ENCODE results near the gene SERP2. TPM values are rescaled to one million over a fixed set of nuclear protein-coding genes. Genes with fewer than 3 reads are reported as not detected.

Gene SERP2
- total and polyA plus RNA-seq, 10 donors = 0.38 to 3.7 (median 1.1) TPM; not detected in 3

DNA sequence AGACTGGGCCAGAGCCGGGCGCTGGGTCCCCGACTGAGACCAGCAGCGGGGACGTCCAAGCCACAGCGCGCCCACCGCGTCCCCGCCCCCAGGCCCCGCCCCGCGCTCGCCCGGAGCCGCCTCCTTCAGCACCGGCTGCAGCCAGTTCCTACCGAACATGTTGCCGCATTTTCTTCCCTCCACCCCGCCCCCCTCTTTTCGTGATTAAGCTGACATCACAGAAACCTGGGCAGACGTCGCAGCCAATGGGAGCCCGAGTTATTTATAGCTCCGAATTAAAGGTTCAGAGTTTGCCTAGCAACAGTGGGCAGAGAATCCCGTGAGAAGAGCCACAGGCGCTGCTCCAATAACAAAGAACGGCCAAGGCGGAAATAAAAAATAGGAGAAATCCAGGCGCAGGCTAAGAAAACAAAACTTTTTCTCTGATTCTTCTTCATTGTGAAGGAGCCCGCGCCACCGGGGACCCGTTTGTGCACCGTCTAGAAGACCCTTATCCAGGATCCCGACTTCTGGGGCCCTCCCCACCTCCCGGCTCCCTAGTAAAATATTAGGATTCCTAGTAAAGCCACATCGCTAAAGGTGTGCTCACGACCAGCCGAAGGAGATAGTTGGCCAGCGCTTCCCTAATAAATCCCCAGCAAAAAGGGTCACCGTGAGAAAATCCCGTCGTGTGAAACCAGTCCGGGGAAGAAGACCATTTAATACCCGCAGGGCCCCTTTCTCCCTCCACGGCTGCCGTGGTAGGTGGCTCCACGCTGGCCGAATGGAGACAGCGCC is 61.7 kb downstream of the SERP2 start:
- Histone ChIP-seq H3K27me3 (replicated peaks in 1 of 7) (peaks cover 0 to 21% (median 0%) of the 10 kb centered on the region in 7 donors), H3K36me3 (peaks cover 0 to 21% (median 5%) of the 10 kb centered on the region in 6 donors), H3K4me1 (peaks cover 13 to 58% (median 38%) of the 10 kb centered on the region in 6 donors), H3K27ac (peak overlapping the region; percentile 56 to 90 (median 86)), H3K9me3 (no peaks in the 10 kb centered on the region), H3K4me3 (peak overlapping the region; percentile 38 to 77 (median 54))
- peak; percentile 96 for DNase-seq
- peak in 1 of 3 donors; percentile 38 for TF ChIP-seq POLR2A (IDR thresholded peaks at IDR 0.05)
- TF ChIP-seq, protein P1, sequence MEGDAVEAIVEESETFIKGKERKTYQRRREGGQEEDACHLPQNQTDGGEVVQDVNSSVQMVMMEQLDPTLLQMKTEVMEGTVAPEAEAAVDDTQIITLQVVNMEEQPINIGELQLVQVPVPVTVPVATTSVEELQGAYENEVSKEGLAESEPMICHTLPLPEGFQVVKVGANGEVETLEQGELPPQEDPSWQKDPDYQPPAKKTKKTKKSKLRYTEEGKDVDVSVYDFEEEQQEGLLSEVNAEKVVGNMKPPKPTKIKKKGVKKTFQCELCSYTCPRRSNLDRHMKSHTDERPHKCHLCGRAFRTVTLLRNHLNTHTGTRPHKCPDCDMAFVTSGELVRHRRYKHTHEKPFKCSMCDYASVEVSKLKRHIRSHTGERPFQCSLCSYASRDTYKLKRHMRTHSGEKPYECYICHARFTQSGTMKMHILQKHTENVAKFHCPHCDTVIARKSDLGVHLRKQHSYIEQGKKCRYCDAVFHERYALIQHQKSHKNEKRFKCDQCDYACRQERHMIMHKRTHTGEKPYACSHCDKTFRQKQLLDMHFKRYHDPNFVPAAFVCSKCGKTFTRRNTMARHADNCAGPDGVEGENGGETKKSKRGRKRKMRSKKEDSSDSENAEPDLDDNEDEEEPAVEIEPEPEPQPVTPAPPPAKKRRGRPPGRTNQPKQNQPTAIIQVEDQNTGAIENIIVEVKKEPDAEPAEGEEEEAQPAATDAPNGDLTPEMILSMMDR (IDR thresholded peaks at IDR 0.05 in 8 of 11, conservative IDR thresholded peaks at IDR 0.05 in 3 of 11) = no peak
- peak; percentile 54 to 72 (median 61) for TF ChIP-seq POLR2AphosphoS5 (IDR thresholded peaks at IDR 0.05)
- intact Hi-C loops (cut with DNase I; ENCODE audit: low total_unique reads) = loop anchor here (5.0 kb wide), 1 partner anchor 528 kb away; no protein-coding TSS in a partner anchor
- 0 to 2% (median 1%) methylated on average over 49 to 51 of the region's 51 CpGs for WGBS, 5 donors

- peak overlapping the region; percentile 56 to 90 (median 86) for H3K27ac ChIP-seq
- peaks cover 0 to 21% (median 5%) of the 10 kb centered on the region in 6 donors for H3K36me3 ChIP-seq
- intact Hi-C loops (cut with DNase I; ENCODE audit: low total_unique reads) = loop anchor here (5.0 kb wide), 1 partner anchor 529 kb away; no protein-coding TSS in a partner anchor
- H3K27me3 ChIP-seq (replicated peaks in 1 of 7) = peaks cover 0 to 21% (median 0%) of the 10 kb centered on the region in 7 donors
- peaks cover 13 to 58% (median 38%) of the 10 kb centered on the region in 6 donors for H3K4me1 ChIP-seq
- 0 to 8% (median 2%) methylated on average over 9 of the region's 9 CpGs for WGBS, 5 donors
- H3K9me3 ChIP-seq = no peaks in the 10 kb centered on the region
- DNase-seq = no peak
- peak overlapping the region; percentile 38 to 77 (median 54) for H3K4me3 ChIP-seq
- TF ChIP-seq POLR2A (IDR thresholded peaks at IDR 0.05) (no peak), POLR2AphosphoS5 (IDR thresholded peaks at IDR 0.05) (no peak)
- TF ChIP-seq, protein P1 (IDR thresholded peaks at IDR 0.05 in 8 of 11, conservative IDR thresholded peaks at IDR 0.05 in 3 of 11) = no peak
These were observed 62.4 kb downstream of the SERP2 start for GRCh38 chr13:44435919-44436510.

DNA sequence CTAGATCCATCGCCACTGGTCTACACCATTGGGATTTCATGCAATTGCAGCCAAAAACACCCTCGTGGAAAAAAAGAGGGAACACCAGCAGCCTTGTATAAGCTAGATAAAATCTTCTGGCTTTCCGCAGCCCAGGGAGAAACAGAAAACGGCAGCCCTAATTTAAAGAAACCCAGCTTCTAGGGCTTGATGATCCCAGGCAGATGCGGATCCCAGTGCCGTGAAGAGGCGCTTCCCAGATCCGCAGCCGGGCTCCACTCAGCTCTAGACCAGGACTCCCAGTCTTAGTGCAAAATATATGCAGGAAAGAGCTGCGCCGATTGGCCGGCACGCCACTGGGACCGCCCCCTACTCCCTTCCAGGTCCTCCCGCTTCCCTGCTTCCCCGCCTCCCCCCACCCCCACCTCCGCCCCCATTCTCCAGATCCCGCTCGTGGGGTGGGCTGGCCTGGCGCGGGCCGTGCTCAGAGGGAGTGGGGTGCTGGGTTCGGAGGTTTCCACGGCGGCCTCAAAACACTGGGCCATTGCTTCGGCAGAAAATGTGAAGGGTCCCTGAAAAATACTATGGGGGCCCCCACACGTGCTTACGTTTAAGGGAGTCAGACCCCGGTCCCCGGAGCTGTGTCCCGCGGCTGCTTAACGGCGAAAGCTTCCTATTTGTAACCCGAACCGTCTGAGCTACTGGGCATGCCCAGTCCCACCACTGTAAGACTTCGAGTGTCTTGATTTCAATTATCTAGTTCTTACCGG is 63.1 kb downstream of the SERP2 start:
- peaks cover 13 to 58% (median 38%) of the 10 kb centered on the region in 6 donors for H3K4me1 ChIP-seq
- peak overlapping the region; percentile 69 to 90 (median 86) for H3K27ac ChIP-seq
- 0 to 1% (median 0%) methylated on average over 30 to 38 of the region's 38 CpGs for WGBS, 5 donors
- H3K36me3 ChIP-seq = peaks cover 0 to 21% (median 5%) of the 10 kb centered on the region in 6 donors
- peak overlapping the region; percentile 38 to 77 (median 54) for H3K4me3 ChIP-seq
- H3K27me3 ChIP-seq (replicated peaks in 1 of 7) = peaks cover 0 to 21% (median 0%) of the 10 kb centered on the region in 7 donors
- TF ChIP-seq POLR2A (IDR thresholded peaks at IDR 0.05) (peak in 1 of 3 donors; percentile 97), POLR2AphosphoS5 (IDR thresholded peaks at IDR 0.05) (peak; percentile 78 to 98 (median 97))
- TF ChIP-seq, protein P1 (IDR thresholded peaks at IDR 0.05 in 8 of 11, conservative IDR thresholded peaks at IDR 0.05 in 3 of 11) = no peak
- DNase-seq = peak; percentile 91
- no peaks in the 10 kb centered on the region for H3K9me3 ChIP-seq
- intact Hi-C loops (cut with DNase I; ENCODE audit: low total_unique reads) = loop anchor here (5.0 kb wide), 1 partner anchor 529 kb away; no protein-coding TSS in a partner anchor

All from spleen (tissue), 11 donors.